K562 (cell line): ENCODE results near the gene BSPRY. TPM values are rescaled to one million over a fixed set of nuclear protein-coding genes. Genes with fewer than 3 reads are reported as not detected.
A peak's percentile ranks its signal among the peaks of the same experiment; 100 is the strongest.

Experiments
- ATF3 ChIP-seq, 2 experiments: fragments of 450-650 bp in 1 of 2; sonication (generic) in 1 of 2; formaldehyde crosslinking in 1 of 2; IDR thresholded peaks in 1 of 2; conservative IDR thresholded peaks in 1 of 2; 2 replicates each; pipeline versions ENCODE4 v1.6.1 to v1.8.1; 2016 to 2023; ENCODE audit warnings: mild to moderate bottlenecking in 2 of 2, moderate library complexity in 2 of 2, inconsistent platforms in 1 of 2, missing genetic modification reagents in 1 of 2
- CREB5 ChIP-seq: fragments of 250-450 bp; sonication (Bioruptor Pico); IDR thresholded peaks from 2 replicates; pipeline ENCODE4 v1.5.0; 2020; ENCODE audit warnings: mild to moderate bottlenecking
- HDAC1 ChIP-seq, 2 experiments: fragments of 450-650 bp; IDR thresholded peaks; 2 replicates each; pipeline ENCODE4 v1.6.1; 2016 to 2017; ENCODE audit warnings: inconsistent platforms in 1 of 2, mild to moderate bottlenecking in 1 of 2, moderate library complexity in 1 of 2
- MAZ ChIP-seq, 2 experiments: fragments of 450-650 bp in 1 of 2; sonication (generic) in 1 of 2; formaldehyde crosslinking; IDR thresholded peaks in 1 of 2; conservative IDR thresholded peaks in 1 of 2; 2 replicates each; pipeline versions ENCODE4 v1.4.0 to v1.5.0; 2020; ENCODE audit warnings: mild to moderate bottlenecking in 1 of 2, missing genetic modification reagents in 1 of 2
- MITF ChIP-seq: IDR thresholded peaks from 2 replicates; pipeline ENCODE4 v1.6.1; 2014; ENCODE audit warnings: antibody characterized with exemption
- NR2C2 ChIP-seq, 2 experiments: fragments of 200-800 bp in 1 of 2; sonication (Bioruptor generic) in 1 of 2; sonication (generic) in 1 of 2; formaldehyde crosslinking in 1 of 2; IDR thresholded peaks; 2 replicates each; pipeline versions ENCODE4 v1.6.1 to v1.8.0; 2016 to 2022; ENCODE audit warnings: mild to moderate bottlenecking in 1 of 2, missing compliant biosample characterization in 1 of 2, missing genetic modification characterization in 1 of 2, missing genetic modification reagents in 1 of 2
- TEAD4 ChIP-seq, 2 experiments: sonication (generic) in 1 of 2; formaldehyde crosslinking in 1 of 2; IDR thresholded peaks; 2 replicates each; pipeline versions ENCODE4 v1.6.1 to v1.8.0; 2012 to 2022; ENCODE audit warnings: borderline replicate concordance in 1 of 2, inconsistent platforms in 1 of 2, low read length in 1 of 2, mild to moderate bottlenecking in 1 of 2, missing genetic modification reagents in 1 of 2
- polyA plus RNA-seq, 8 experiments: library from polyadenylated mRNA; depleted of rRNA in 4 of 8; stranded (reverse) in 5 of 8; unstranded in 3 of 8; fragments of >200 nt; fragmentation: Nextera tagmentation in 2 of 8; fragmentation: Illumina TruSeq in 1 of 8; extraction: Ambion mirVana in 2 of 8; extraction: Trizol in 1 of 8; gene quantifications; 2 replicates each; pipeline versions ENCODE4 v1.2.1 to v1.2.3, GENCODE V29; 2011 to 2014; ENCODE audit warnings: inconsistent platforms in 1 of 8, missing spikeins in 1 of 8
- total RNA-seq, 7 experiments: library from RNA; depleted of rRNA in 6 of 7; stranded (reverse); fragments of >200 nt in 6 of 7; fragmentation: Illumina TruSeq in 2 of 7; extraction: Trizol in 2 of 7; gene quantifications; 2 replicates each; pipeline versions ENCODE4 v1.2.1 to v1.2.3, GENCODE V29; 2011 to 2021; ENCODE audit warnings: low replicate concordance in 1 of 7
- TF ChIP-seq, protein P1 (sequence below), 2 experiments: fragments of 200-800 bp in 1 of 2; sonication (Bioruptor generic) in 1 of 2; sonication (generic) in 1 of 2; formaldehyde crosslinking in 1 of 2; IDR thresholded peaks in 1 of 2; conservative IDR thresholded peaks in 1 of 2; 2 replicates each; pipeline versions ENCODE4 v1.5.0 to v1.6.1; 2016 to 2020; ENCODE audit warnings: missing compliant biosample characterization in 1 of 2, missing genetic modification characterization in 1 of 2, missing genetic modification reagents in 1 of 2
- TF ChIP-seq, protein P2 (sequence below): sonication (generic); formaldehyde crosslinking; IDR thresholded peaks from 2 replicates; pipeline ENCODE4 v1.8.1; 2023; ENCODE audit warnings: missing genetic modification reagents, mild to moderate bottlenecking, borderline replicate concordance
- TF ChIP-seq, protein P3 (sequence below): fragments of 450-650 bp; IDR thresholded peaks from 2 replicates; pipeline ENCODE4 v1.6.1; 2016; ENCODE audit warnings: missing biosample characterization, missing genetic modification characterization

BSPRY gene
- total and polyA plus RNA-seq, 9 of the 15 experiments (the other 6 are each of a cell fraction or from before 2014, with no cell fraction given): 0.07 to 0.67 (median 0.18) TPM

GRCh38 chr9:113343732-113344231, 5.6 kb upstream of the BSPRY start (continued):
- TF ChIP-seq, protein P1, sequence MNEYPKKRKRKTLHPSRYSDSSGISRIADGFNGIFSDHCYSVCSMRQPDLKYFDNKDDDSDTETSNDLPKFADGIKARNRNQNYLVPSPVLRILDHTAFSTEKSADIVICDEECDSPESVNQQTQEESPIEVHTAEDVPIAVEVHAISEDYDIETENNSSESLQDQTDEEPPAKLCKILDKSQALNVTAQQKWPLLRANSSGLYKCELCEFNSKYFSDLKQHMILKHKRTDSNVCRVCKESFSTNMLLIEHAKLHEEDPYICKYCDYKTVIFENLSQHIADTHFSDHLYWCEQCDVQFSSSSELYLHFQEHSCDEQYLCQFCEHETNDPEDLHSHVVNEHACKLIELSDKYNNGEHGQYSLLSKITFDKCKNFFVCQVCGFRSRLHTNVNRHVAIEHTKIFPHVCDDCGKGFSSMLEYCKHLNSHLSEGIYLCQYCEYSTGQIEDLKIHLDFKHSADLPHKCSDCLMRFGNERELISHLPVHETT (CRISPR knock-in tag; conservative IDR thresholded peaks at IDR 0.05 in 1 of 2, IDR thresholded peaks at IDR 0.05 in 1 of 2): peak in 1 of 2 experiments; percentile 40; a peak in 1 of 4 replicates
- TF ChIP-seq CREB5 (no peak), TEAD4 (IDR thresholded peaks at IDR 0.05; ENCODE audit: low read length) (no peak), TEAD4 (CRISPR knock-in tag; IDR thresholded peaks at IDR 0.05; ENCODE audit: borderline replicate concordance) (no peak), MITF (peak; percentile 24; the same call in 1 of the 2 replicates), HDAC1 (IDR thresholded peaks at IDR 0.05) (no peak), ATF3 (IDR thresholded peaks at IDR 0.05) (no peak), ATF3 (CRISPR knock-in tag; conservative IDR thresholded peaks at IDR 0.05) (no peak), NR2C2 (CRISPR knock-in tag; IDR thresholded peaks at IDR 0.05) (no peak), NR2C2 (tag; IDR thresholded peaks at IDR 0.05) (no peak), MAZ (CRISPR knock-in tag; conservative IDR thresholded peaks at IDR 0.05 in 1 of 2, IDR thresholded peaks at IDR 0.05 in 1 of 2) (peak in 1 of 2 experiments; percentile 43; a peak in 1 of 4 replicates)
- TF ChIP-seq, protein P2, sequence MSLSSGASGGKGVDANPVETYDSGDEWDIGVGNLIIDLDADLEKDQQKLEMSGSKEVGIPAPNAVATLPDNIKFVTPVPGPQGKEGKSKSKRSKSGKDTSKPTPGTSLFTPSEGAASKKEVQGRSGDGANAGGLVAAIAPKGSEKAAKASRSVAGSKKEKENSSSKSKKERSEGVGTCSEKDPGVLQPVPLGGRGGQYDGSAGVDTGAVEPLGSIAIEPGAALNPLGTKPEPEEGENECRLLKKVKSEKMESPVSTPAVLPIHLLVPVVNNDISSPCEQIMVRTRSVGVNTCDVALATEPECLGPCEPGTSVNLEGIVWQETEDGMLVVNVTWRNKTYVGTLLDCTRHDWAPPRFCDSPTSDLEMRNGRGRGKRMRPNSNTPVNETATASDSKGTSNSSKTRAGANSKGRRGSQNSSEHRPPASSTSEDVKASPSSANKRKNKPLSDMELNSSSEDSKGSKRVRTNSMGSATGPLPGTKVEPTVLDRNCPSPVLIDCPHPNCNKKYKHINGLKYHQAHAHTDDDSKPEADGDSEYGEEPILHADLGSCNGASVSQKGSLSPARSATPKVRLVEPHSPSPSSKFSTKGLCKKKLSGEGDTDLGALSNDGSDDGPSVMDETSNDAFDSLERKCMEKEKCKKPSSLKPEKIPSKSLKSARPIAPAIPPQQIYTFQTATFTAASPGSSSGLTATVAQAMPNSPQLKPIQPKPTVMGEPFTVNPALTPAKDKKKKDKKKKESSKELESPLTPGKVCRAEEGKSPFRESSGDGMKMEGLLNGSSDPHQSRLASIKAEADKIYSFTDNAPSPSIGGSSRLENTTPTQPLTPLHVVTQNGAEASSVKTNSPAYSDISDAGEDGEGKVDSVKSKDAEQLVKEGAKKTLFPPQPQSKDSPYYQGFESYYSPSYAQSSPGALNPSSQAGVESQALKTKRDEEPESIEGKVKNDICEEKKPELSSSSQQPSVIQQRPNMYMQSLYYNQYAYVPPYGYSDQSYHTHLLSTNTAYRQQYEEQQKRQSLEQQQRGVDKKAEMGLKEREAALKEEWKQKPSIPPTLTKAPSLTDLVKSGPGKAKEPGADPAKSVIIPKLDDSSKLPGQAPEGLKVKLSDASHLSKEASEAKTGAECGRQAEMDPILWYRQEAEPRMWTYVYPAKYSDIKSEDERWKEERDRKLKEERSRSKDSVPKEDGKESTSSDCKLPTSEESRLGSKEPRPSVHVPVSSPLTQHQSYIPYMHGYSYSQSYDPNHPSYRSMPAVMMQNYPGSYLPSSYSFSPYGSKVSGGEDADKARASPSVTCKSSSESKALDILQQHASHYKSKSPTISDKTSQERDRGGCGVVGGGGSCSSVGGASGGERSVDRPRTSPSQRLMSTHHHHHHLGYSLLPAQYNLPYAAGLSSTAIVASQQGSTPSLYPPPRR (CRISPR knock-in tag): no peak
- TF ChIP-seq, protein P3, sequence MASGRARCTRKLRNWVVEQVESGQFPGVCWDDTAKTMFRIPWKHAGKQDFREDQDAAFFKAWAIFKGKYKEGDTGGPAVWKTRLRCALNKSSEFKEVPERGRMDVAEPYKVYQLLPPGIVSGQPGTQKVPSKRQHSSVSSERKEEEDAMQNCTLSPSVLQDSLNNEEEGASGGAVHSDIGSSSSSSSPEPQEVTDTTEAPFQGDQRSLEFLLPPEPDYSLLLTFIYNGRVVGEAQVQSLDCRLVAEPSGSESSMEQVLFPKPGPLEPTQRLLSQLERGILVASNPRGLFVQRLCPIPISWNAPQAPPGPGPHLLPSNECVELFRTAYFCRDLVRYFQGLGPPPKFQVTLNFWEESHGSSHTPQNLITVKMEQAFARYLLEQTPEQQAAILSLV: no peak
